Panc1 (cell line): ENCODE data around the gene RAC2. TPM values are rescaled to one million over a fixed set of nuclear protein-coding genes. Genes with fewer than 3 reads are reported as not detected.

ENCODE experiments used
- ATAC-seq: fragments of 200-7000 bp; cut with Tn5 transposase; 2 replicates; pipeline ENCODE4 v1.9.1; 2020; ENCODE audit warnings: mild to moderate bottlenecking, moderate library complexity
- BruUV-seq: library from RNA; stranded (reverse); fragments of 400-500 nt; replicated peaks from 2 replicates; lab custom pipeline; 2021; lab: Mats Ljungman, UMichigan
- CTCF ChIA-PET: fragments of 300-600 bp; sonication (Branson Sonifier 250); formaldehyde crosslinking; loops from one replicate; lab custom pipeline; 2022; ENCODE audit warnings: antibody characterized with exemption; lab: Charles Lee
- POLR2A ChIA-PET: fragments of 300-600 bp; sonication (Branson Sonifier 250); formaldehyde crosslinking; loops from one replicate; lab custom pipeline; 2022; ENCODE audit warnings: antibody characterized with exemption; lab: Charles Lee
- DNase-seq: peaks from one replicate; pipeline ENCODE4 v3.0.0-alpha.2; 2010; ENCODE audit warnings: low read depth, low spot score
- H3K27ac ChIP-seq: 2 replicates; pipeline ENCODE4 v1.5.1; 2011; ENCODE audit warnings: mild to moderate bottlenecking, low read length, inconsistent platforms
- H3K27me3 ChIP-seq: fragments of 200-500 bp; sonication (Bioruptor generic); 2 replicates; pipeline ENCODE4 v1.6.0; 2014; ENCODE audit warnings: low read length, inconsistent platforms; ENCODE audit not compliant: control insufficient read depth, insufficient read depth
- H3K36me3 ChIP-seq: fragments of 200-500 bp; sonication (Bioruptor generic); 2 replicates; pipeline ENCODE4 v1.5.1; 2014; ENCODE audit warnings: inconsistent platforms, mild to moderate bottlenecking, low read length, moderate library complexity; ENCODE audit not compliant: control insufficient read depth, insufficient read depth
- H3K4me1 ChIP-seq: 2 replicates; pipeline ENCODE4 v1.5.1; 2011; ENCODE audit warnings: inconsistent platforms, mild to moderate bottlenecking, low read length, moderate library complexity; ENCODE audit not compliant: control insufficient read depth, insufficient read depth
- H3K4me3 ChIP-seq, 2 experiments: 2 replicates each; pipeline ENCODE4 v1.5.1; 2011 to 2012; ENCODE audit warnings: low read depth in 2 of 2, low read length in 2 of 2, mild to moderate bottlenecking in 2 of 2, inconsistent platforms in 1 of 2, moderate library complexity in 1 of 2
- H3K9me3 ChIP-seq: fragments of 200-500 bp; sonication (Bioruptor generic); 2 replicates; pipeline ENCODE4 v1.5.1; 2014; ENCODE audit warnings: low read depth, mild to moderate bottlenecking, inconsistent platforms, low read length, moderate library complexity; ENCODE audit not compliant: control insufficient read depth, insufficient read depth
- POLR2AphosphoS5 ChIP-seq: IDR thresholded peaks from 2 replicates; pipeline ENCODE4 v1.6.1; 2012; ENCODE audit warnings: mild to moderate bottlenecking, low read depth, low read length, moderate library complexity
- SIN3A ChIP-seq: IDR thresholded peaks from 2 replicates; pipeline ENCODE4 v1.6.1; 2012; ENCODE audit warnings: low read depth, mild to moderate bottlenecking, low read length, moderate library complexity, borderline replicate concordance; ENCODE audit not compliant: insufficient read depth
- TCF7L2 ChIP-seq: IDR thresholded peaks from 2 replicates; pipeline ENCODE4 v1.6.1; 2011; ENCODE audit warnings: mild to moderate bottlenecking, low read depth, low read length, inconsistent platforms
- in situ Hi-C: cut with HindIII; loops from 2 replicates; pipeline ENCODE4 v1.10.0; 2016; ENCODE audit warnings: low sequenced_read_pairs, low pct_unique_long_range_greater_than_20kb
- intact Hi-C: fragments of 100-400 bp; cut with micrococcal nuclease; formaldehyde crosslinking; loops from one replicate; pipeline ENCODE4 v1.10.0; 2022; ENCODE audit not compliant: unreplicated experiment
- total RNA-seq: library from RNA; stranded (reverse); gene quantifications from one replicate; pipeline ENCODE4 v1.2.1, GENCODE V29; 2021; ENCODE audit not compliant: unreplicated experiment
- TF ChIP-seq, protein P1 (sequence below): fragments of 450-650 bp; IDR thresholded peaks from 2 replicates; pipeline ENCODE4 v1.5.1; 2017; ENCODE audit warnings: mild to moderate bottlenecking
- TF ChIP-seq, protein P2 (sequence below), 2 experiments: IDR thresholded peaks; 2 replicates each; pipeline ENCODE4 v1.6.1; 2011 to 2012; ENCODE audit warnings: low read depth in 2 of 2, control low read depth in 1 of 2, low read length in 1 of 2, mild to moderate bottlenecking in 1 of 2, moderate library complexity in 1 of 2; ENCODE audit not compliant: insufficient read depth in 1 of 2

The RAC2 gene
- total RNA-seq, 1 experiment from 2014 or later = 1.5 TPM

DNA sequence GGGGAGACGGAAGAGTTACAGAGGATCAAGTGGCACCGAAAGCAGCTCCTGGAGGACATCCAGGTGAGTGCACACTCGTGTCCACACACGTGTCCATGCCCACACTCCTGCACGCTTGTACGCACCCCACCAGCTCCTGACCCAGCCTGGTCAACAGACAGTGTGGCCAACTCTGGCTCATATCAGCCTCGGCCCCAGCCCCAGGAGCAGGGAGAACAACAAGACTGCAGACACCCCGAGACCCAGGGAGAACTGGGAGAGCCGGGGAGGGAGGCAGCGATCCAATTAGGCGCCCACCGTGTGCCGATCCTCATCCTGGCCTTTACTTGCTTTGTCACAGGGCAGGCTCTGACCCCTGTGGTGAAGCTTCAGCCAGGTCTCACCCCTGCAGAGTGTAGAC is 48.6 kb upstream of the RAC2 start:
- no peaks in the 10 kb centered on the region for H3K27me3 ChIP-seq
- H3K4me1 ChIP-seq = peaks cover 4% of the 10 kb centered on the region; the same call in 1 of the 2 replicates
- no peaks in the 10 kb centered on the region for H3K36me3 ChIP-seq
- H3K4me3 ChIP-seq = no peak overlapping the region
- H3K27ac ChIP-seq = no peak overlapping the region
- POLR2A ChIA-PET = no interaction called here
- CTCF ChIA-PET = no interaction called here
- TF ChIP-seq, protein P1, sequence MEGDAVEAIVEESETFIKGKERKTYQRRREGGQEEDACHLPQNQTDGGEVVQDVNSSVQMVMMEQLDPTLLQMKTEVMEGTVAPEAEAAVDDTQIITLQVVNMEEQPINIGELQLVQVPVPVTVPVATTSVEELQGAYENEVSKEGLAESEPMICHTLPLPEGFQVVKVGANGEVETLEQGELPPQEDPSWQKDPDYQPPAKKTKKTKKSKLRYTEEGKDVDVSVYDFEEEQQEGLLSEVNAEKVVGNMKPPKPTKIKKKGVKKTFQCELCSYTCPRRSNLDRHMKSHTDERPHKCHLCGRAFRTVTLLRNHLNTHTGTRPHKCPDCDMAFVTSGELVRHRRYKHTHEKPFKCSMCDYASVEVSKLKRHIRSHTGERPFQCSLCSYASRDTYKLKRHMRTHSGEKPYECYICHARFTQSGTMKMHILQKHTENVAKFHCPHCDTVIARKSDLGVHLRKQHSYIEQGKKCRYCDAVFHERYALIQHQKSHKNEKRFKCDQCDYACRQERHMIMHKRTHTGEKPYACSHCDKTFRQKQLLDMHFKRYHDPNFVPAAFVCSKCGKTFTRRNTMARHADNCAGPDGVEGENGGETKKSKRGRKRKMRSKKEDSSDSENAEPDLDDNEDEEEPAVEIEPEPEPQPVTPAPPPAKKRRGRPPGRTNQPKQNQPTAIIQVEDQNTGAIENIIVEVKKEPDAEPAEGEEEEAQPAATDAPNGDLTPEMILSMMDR = no peak
- TF ChIP-seq POLR2AphosphoS5 = no peak
- TF ChIP-seq, protein P2, sequence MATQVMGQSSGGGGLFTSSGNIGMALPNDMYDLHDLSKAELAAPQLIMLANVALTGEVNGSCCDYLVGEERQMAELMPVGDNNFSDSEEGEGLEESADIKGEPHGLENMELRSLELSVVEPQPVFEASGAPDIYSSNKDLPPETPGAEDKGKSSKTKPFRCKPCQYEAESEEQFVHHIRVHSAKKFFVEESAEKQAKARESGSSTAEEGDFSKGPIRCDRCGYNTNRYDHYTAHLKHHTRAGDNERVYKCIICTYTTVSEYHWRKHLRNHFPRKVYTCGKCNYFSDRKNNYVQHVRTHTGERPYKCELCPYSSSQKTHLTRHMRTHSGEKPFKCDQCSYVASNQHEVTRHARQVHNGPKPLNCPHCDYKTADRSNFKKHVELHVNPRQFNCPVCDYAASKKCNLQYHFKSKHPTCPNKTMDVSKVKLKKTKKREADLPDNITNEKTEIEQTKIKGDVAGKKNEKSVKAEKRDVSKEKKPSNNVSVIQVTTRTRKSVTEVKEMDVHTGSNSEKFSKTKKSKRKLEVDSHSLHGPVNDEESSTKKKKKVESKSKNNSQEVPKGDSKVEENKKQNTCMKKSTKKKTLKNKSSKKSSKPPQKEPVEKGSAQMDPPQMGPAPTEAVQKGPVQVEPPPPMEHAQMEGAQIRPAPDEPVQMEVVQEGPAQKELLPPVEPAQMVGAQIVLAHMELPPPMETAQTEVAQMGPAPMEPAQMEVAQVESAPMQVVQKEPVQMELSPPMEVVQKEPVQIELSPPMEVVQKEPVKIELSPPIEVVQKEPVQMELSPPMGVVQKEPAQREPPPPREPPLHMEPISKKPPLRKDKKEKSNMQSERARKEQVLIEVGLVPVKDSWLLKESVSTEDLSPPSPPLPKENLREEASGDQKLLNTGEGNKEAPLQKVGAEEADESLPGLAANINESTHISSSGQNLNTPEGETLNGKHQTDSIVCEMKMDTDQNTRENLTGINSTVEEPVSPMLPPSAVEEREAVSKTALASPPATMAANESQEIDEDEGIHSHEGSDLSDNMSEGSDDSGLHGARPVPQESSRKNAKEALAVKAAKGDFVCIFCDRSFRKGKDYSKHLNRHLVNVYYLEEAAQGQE (IDR thresholded peaks at IDR 0.05; ENCODE audit: insufficient read depth in 1 of 2, low read depth in 2 of 2, low read length in 1 of 2) = no peak
- TF ChIP-seq TCF7L2 = no peak
- TF ChIP-seq SIN3A = no peak
- no peaks in the 10 kb centered on the region for H3K9me3 ChIP-seq
- in situ Hi-C loops = no loop called here
- DNase-seq = no peak
- BruUV-seq = no TSS peak
- no peak for ATAC-seq
- intact Hi-C loops = no loop called here

DNA sequence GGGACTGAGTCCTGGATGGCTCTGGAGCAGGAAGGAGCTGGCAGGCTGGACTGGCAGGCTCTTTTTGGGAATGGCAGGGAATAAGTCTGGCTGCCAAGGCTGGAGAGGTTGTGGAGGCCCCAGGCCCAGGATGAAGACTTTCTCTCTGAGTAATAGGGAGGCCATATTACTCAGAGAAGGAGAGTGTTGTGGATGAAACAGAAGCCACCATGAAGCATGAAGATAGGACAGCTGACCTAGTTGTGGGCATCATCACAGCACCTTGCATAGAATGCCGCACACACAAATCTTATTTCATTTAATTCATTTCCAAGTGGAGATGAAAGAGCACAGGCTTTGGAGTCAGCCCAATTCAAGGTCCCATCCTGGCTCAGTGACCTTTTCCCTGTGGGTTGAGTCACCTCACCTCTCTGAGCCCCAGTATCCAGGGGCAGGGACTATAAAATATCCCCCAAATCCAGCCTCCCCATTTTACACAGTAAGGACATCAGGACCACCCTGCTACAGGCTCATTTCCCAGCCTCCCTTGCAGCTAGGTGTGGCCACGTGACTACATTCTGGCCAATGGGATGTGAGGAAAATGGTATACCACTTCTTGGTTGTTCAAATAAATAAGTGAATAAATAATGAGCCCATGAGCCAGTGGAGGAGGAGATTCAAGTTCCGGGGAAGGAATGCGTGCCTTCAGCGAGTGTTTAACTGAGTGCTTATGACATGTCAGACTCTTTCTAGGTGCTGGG is 47.7 kb upstream of the RAC2 start:
- DNase-seq = no peak
- ChIA-PET POLR2A (no interaction called here), CTCF (no interaction called here)
- intact Hi-C loops = no loop called here
- H3K27ac ChIP-seq = no peak overlapping the region
- ATAC-seq = no peak
- H3K36me3 ChIP-seq = no peaks in the 10 kb centered on the region
- H3K9me3 ChIP-seq = no peaks in the 10 kb centered on the region
- TF ChIP-seq, protein P2 (IDR thresholded peaks at IDR 0.05; ENCODE audit: insufficient read depth in 1 of 2, low read depth in 2 of 2, low read length in 1 of 2) = no peak
- no peak for TF ChIP-seq SIN3A
- TF ChIP-seq TCF7L2 = no peak
- no peak for TF ChIP-seq POLR2AphosphoS5
- TF ChIP-seq, protein P1 = no peak
- peaks cover 4% of the 10 kb centered on the region; the same call in 1 of the 2 replicates for H3K4me1 ChIP-seq
- in situ Hi-C loops = no loop called here
- BruUV-seq = no TSS peak
- H3K4me3 ChIP-seq = no peak overlapping the region
- no peaks in the 10 kb centered on the region for H3K27me3 ChIP-seq
